HFF-Myc (cell line): ENCODE measurements around the gene GCDH.
A peak's percentile ranks its signal among the peaks of the same experiment; 100 is the strongest.

Source experiments
- DNase-seq: peaks from one replicate; pipeline ENCODE4 v3.0.0-alpha.2; 2011; ENCODE audit warnings: low read depth; ENCODE audit errors: extremely low read depth
- H3K4me3 ChIP-seq: replicated peaks from 2 replicates; pipeline ENCODE4 v1.5.1; 2011; ENCODE audit warnings: low read depth, mild to moderate bottlenecking, control low read depth, low read length
- CTCF ChIP-seq: IDR thresholded peaks from 2 replicates; pipeline ENCODE4 v1.5.1; 2012; ENCODE audit warnings: mild to moderate bottlenecking, low read depth, low read length, control low read depth; ENCODE audit errors: missing control alignments

GCDH gene

DNA sequence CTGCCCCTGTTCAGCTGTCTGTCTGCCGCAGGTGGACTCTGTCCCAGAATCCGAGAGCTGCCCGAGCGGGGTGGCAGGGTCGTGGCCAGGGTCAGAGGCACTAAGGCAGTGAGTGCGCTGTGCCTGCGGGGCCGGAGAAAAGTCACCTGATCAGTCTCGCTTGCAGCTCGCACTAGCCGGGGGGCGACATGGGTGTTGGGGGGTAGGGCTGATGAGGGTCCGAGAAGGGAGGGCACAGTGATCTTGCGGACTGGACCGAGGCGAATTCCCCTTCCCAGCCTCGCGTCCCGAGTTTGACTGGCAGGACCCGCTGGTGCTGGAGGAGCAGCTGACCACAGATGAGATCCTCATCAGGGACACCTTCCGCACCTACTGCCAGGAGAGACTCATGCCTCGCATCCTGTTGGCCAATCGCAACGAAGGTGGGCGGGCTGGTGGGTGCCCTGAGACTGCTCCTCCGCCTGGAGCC is 627 bp downstream of the GCDH start:
- peak overlapping the region; percentile 78 for H3K4me3 ChIP-seq
- DNase-seq = no peak
- TF ChIP-seq CTCF = no peak

DNA sequence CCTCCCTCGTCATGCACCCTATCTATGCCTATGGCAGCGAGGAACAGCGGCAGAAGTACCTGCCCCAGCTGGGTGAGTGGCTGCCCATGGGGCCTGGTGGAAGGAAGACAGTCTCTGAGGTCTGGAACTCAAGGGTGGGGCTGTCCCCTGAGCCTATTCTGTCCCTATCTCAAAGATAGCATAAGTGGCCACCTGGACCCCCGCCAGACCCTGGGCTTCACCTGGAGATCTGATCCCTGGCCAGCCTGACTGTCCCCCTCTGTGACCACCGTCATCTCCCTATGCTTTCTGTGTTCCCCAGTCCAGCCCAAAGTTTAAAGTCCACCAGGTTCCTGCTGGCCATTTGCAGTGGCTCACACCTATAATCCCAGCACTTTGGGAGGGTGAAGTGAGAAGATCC is 2.6 kb downstream of the GCDH start:
- DNase-seq = no peak
- H3K4me3 ChIP-seq = no peak overlapping the region
- no peak for TF ChIP-seq CTCF

DNA sequence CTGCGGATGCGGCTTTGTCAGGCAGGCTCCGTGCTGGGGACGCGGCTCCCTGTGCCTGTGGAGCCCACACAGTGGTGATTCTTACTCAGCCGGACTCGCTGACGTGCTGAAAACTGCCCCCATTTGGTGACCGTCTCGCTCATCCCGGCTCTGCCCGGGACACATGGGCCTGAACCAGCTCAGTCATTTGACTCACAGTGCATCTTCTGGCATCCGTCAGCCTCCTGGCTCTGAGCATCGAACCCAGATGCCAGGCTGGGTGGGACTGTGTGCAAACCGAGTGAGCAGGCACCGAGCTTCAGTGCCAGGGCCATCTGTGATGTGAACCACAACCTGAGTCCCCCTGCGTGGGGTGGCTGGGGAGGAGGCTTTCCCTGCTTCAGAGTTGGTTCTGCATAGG is 5.5 kb downstream of the GCDH start:
- TF ChIP-seq CTCF = no peak

DNA sequence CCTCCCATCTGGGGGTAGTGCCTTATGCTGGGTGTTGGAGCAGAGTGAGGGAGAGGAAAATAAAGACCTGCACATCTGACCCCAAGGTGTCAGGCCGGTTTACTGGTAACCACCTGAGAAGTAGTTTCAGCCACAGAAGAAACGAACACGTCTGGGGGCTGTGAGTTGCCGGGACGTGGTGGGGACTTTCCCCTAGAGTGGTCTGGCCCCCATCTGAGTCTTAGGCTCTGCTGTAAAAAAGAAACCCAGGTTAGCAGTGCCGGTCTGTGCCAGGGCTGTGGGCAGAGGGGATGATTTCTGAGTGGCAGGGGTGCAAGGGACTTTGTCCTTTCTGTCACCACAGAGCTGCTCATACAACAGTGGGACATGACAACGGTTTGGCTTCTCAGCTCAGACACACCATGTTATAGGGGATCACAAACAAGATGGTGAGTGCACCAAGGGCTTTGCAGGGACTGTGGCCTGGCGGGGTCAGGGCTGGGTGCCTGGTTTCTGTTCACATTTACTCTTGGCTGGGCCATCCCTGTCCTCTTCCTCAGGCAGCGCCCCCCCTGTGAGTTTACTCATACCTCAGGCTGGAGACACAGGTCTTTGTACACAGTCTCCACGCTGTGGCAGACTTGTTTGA is 9.0 kb downstream of the GCDH start:
- H3K4me3 ChIP-seq = no peak overlapping the region
- TF ChIP-seq CTCF = no peak
- DNase-seq = no peak

More for the DNA sequence above, 5.5 kb downstream of the GCDH start:
- no peak overlapping the region for H3K4me3 ChIP-seq
- DNase-seq = no peak

DNA sequence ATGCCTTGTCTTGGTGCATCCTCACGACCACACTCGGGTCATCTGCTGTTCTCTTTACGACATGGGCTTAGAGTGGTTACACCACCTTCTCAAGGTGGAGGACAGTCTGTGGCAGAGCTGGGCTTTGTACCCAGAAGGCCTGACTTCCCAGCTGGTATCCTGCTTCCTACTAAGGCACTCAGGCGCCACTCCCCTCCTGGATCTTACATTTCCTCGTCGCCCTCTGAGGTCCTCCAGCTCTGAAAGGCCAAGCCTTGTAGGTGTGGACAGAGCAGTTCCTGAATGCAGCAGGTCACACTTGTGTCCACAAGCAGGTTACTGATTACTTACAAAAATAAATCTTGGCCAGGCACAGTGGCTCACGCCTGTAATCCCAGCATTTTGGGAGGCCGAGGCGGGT is 16.2 kb downstream of the GCDH start:
- no peak overlapping the region for H3K4me3 ChIP-seq
- DNase-seq = no peak
- TF ChIP-seq CTCF = no peak

- no peak for DNase-seq
- no peak overlapping the region for H3K4me3 ChIP-seq
- TF ChIP-seq CTCF = no peak
Observed at GRCh38 chr19:12912571-12912970, 21.6 kb downstream of the GCDH start.
